Endothelial cell of umbilical vein (primary cell): ENCODE data around the gene CCR5AS.

Experiments
- BruUV-seq: library from RNA; stranded (reverse); fragments of 400-500 nt; replicated peaks from 2 replicates; lab custom pipeline; 2021; lab: Mats Ljungman, UMichigan
- CTCF ChIA-PET: fragments of 300-600, 350-600 bp; sonication (Branson Sonifier 250); formaldehyde crosslinking; loops from one replicate; lab custom pipeline; 2021; ENCODE audit warnings: antibody characterized with exemption, inconsistent platforms; lab: Charles Lee
- POLR2A ChIA-PET: fragments of 300-600, 350-600 bp; sonication (Branson Sonifier 250); formaldehyde crosslinking; loops from one replicate; lab custom pipeline; 2021; ENCODE audit warnings: antibody characterized with exemption, inconsistent platforms; lab: Charles Lee
- DNase-seq: peaks from one replicate; pipeline ENCODE4 v3.0.0-alpha.2; 2011; ENCODE audit warnings: low read depth, low spot score
- FAIRE-seq: peaks from 2 replicates; lab custom pipeline; 2011; peaks lifted over from hg19 to GRCh38; lab: Jason Lieb, UNC
- H2AFZ ChIP-seq: 2 replicates; pipeline ENCODE4 v1.6.0; 2012; ENCODE audit warnings: low read depth, low read length, control low read depth, inconsistent platforms
- H3K27ac ChIP-seq: 2 replicates; pipeline ENCODE4 v1.5.1; 2011; ENCODE audit warnings: low read depth, mild to moderate bottlenecking, control low read depth, low read length, moderate library complexity; ENCODE audit not compliant: insufficient read depth
- H3K27me3 ChIP-seq, 2 experiments: 2 replicates each; pipeline versions ENCODE4 v1.6.0 to v1.6.1; 2011; ENCODE audit warnings: low read length in 2 of 2, mixed read lengths in 1 of 2; ENCODE audit not compliant: control insufficient read depth in 2 of 2, insufficient read depth in 2 of 2
- H3K36me3 ChIP-seq, 2 experiments: 2 replicates in 1 of 2; 3 replicates in 1 of 2; pipeline ENCODE4 v1.5.1; 2011; ENCODE audit warnings: low read length in 2 of 2, mild to moderate bottlenecking in 1 of 2, moderate library complexity in 1 of 2; ENCODE audit not compliant: control insufficient read depth in 2 of 2, insufficient read depth in 2 of 2; ENCODE audit errors: extremely low read depth in 1 of 2
- H3K4me1 ChIP-seq: 3 replicates; pipeline ENCODE4 v1.5.1; 2011; ENCODE audit warnings: mild to moderate bottlenecking, low read length; ENCODE audit not compliant: control insufficient read depth, insufficient read depth; ENCODE audit errors: extremely low read depth
- H3K4me2 ChIP-seq: 2 replicates; pipeline ENCODE4 v1.6.1; 2011; ENCODE audit warnings: low read length, control low read depth, mixed read lengths; ENCODE audit not compliant: insufficient read depth
- H3K4me3 ChIP-seq, 3 experiments: fragments of 200-600 bp in 1 of 3; sonication (generic), shearing (Covaris generic) in 1 of 3; replicated peaks in 1 of 3; 2 replicates each; pipeline ENCODE4 v1.5.1; 2011 to 2016; ENCODE audit warnings: control low read depth in 3 of 3, low read length in 3 of 3, mild to moderate bottlenecking in 2 of 3, inconsistent platforms in 1 of 3, low read depth in 1 of 3, moderate library complexity in 1 of 3; ENCODE audit not compliant: insufficient read depth in 1 of 3
- H3K79me2 ChIP-seq: 2 replicates; pipeline ENCODE4 v1.6.0; 2012; ENCODE audit warnings: low read length, inconsistent platforms; ENCODE audit not compliant: control insufficient read depth, insufficient read depth
- H3K9ac ChIP-seq: replicated peaks from 2 replicates; pipeline ENCODE3; 2011; ENCODE audit warnings: low read length, control low read depth; ENCODE audit not compliant: insufficient read depth; ENCODE audit errors: extremely low read depth
- H3K9me1 ChIP-seq: replicated peaks from 3 replicates; pipeline ENCODE4 v1.6.0; 2011; ENCODE audit warnings: mild to moderate bottlenecking, low read length; ENCODE audit not compliant: control insufficient read depth, insufficient read depth; ENCODE audit errors: extremely low read depth
- H3K9me3 ChIP-seq: replicated peaks from 2 replicates; pipeline ENCODE4 v1.5.1; 2012; ENCODE audit warnings: low read length, inconsistent platforms; ENCODE audit not compliant: control insufficient read depth, insufficient read depth
- H4K20me1 ChIP-seq: replicated peaks from 2 replicates; pipeline ENCODE3; 2011; ENCODE audit warnings: mild to moderate bottlenecking, low read length; ENCODE audit not compliant: control insufficient read depth, insufficient read depth; ENCODE audit errors: extremely low read depth
- EZH2 ChIP-seq: IDR thresholded peaks from 2 replicates; pipeline ENCODE4 v1.6.1; 2012; ENCODE audit warnings: borderline replicate concordance, low read depth, mild to moderate bottlenecking, moderate library complexity, low read length, inconsistent platforms; ENCODE audit not compliant: severe bottlenecking
- GATA2 ChIP-seq: IDR thresholded peaks from 2 replicates; pipeline ENCODE4 v1.7.0; 2011; ENCODE audit warnings: low read depth, mild to moderate bottlenecking, moderate library complexity, mixed read lengths, low read length; ENCODE audit not compliant: insufficient read length, insufficient read depth
- JUN ChIP-seq: IDR thresholded peaks from 2 replicates; pipeline ENCODE4 v1.6.1; 2011; ENCODE audit warnings: borderline replicate concordance, low read depth; ENCODE audit not compliant: insufficient read length, insufficient read depth
- MYC ChIP-seq: IDR thresholded peaks from one replicate; pipeline ENCODE4 v1.6.1; 2011; ENCODE audit warnings: mild to moderate bottlenecking, low read depth, low read length
- POLR2A ChIP-seq: IDR thresholded peaks from 2 replicates; pipeline ENCODE4 v1.6.1; 2012; ENCODE audit warnings: low read depth, mild to moderate bottlenecking, control low read depth, low read length
- POLR2AphosphoS5 ChIP-seq: IDR thresholded peaks from 2 replicates; pipeline ENCODE4 v1.6.1; 2012; ENCODE audit warnings: low read depth, mild to moderate bottlenecking, control low read depth, low read length, moderate library complexity; ENCODE audit not compliant: insufficient read depth
- dilution Hi-C: fragments of 300-500 bp; cut with MboI; formaldehyde crosslinking; loops from one replicate; pipeline ENCODE4 v1.15.0; 2019; ENCODE audit warnings: low sequenced_read_pairs; ENCODE audit not compliant: extremely low pct_ligation_motif_present
- intact Hi-C: fragments of 100-400 bp; cut with micrococcal nuclease; formaldehyde crosslinking; loops from one replicate; pipeline ENCODE4 v1.10.0; 2022
- TF ChIP-seq, protein P1 (sequence below), 2 donors: IDR thresholded peaks; 1 replicate in 1 of 2; 2 replicates in 1 of 2; pipeline ENCODE4 v1.5.1; 2011; ENCODE audit warnings: low read length in 2 of 2, mild to moderate bottlenecking in 2 of 2, moderate library complexity in 2 of 2, control low read depth in 1 of 2, inconsistent platforms in 1 of 2, low read depth in 1 of 2; ENCODE audit not compliant: insufficient read depth in 1 of 2; ENCODE audit errors: extremely low read depth in 1 of 2

The CCR5AS gene

GRCh38 chr3:46409739-46410489, 3.0 kb upstream of the CCR5AS start:
- no peak for FAIRE-seq
- intact Hi-C loops: loop anchor here (5.0 kb wide), 1 partner anchor 413 kb away; the partner anchor contains the start of gene FYCO1
- POLR2A ChIA-PET: no interaction called here

More at GRCh38 chr3:46409739-46410489, 3.0 kb upstream of the CCR5AS start:
- H3K4me2 ChIP-seq: no peak overlapping the region
- H3K79me2 ChIP-seq: no peaks in the 10 kb centered on the region
- no TSS peak for BruUV-seq
- H3K4me1 ChIP-seq: peaks cover 61% of the 10 kb centered on the region
- CTCF ChIA-PET: interaction anchor here (1.0 to 6.8 kb wide), 2 partner anchors 18 to 32 kb away, joined by 3 to 50 read pairs; no protein-coding TSS in a partner anchor
- H3K9me1 ChIP-seq: no peaks in the 10 kb centered on the region
- no peak overlapping the region for H2AFZ ChIP-seq
- H3K9ac ChIP-seq: no peak overlapping the region
- no peaks in the 10 kb centered on the region for H3K36me3 ChIP-seq
- dilution Hi-C loops: no loop called here
- H3K27me3 ChIP-seq: no peaks in the 10 kb centered on the region
- H3K9me3 ChIP-seq: no peaks in the 10 kb centered on the region
- no peaks in the 10 kb centered on the region for H4K20me1 ChIP-seq
- DNase-seq: no peak
- no peak overlapping the region for H3K4me3 ChIP-seq
- TF ChIP-seq GATA2 (no peak), MYC (no peak), JUN (no peak), POLR2A (no peak), EZH2 (no peak), POLR2AphosphoS5 (no peak)
- TF ChIP-seq, protein P1, sequence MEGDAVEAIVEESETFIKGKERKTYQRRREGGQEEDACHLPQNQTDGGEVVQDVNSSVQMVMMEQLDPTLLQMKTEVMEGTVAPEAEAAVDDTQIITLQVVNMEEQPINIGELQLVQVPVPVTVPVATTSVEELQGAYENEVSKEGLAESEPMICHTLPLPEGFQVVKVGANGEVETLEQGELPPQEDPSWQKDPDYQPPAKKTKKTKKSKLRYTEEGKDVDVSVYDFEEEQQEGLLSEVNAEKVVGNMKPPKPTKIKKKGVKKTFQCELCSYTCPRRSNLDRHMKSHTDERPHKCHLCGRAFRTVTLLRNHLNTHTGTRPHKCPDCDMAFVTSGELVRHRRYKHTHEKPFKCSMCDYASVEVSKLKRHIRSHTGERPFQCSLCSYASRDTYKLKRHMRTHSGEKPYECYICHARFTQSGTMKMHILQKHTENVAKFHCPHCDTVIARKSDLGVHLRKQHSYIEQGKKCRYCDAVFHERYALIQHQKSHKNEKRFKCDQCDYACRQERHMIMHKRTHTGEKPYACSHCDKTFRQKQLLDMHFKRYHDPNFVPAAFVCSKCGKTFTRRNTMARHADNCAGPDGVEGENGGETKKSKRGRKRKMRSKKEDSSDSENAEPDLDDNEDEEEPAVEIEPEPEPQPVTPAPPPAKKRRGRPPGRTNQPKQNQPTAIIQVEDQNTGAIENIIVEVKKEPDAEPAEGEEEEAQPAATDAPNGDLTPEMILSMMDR (IDR thresholded peaks at IDR 0.05; ENCODE audit: extremely low read depth in 1 of 2, insufficient read depth in 1 of 2, low read depth in 1 of 2, low read length in 2 of 2): no peak
- no peak overlapping the region for H3K27ac ChIP-seq
